GM19025 (cell line): ENCODE data around the gene AAGAB.

Source experiments
- ATAC-seq: cut with Tn5 transposase; IDR thresholded peaks from one replicate; pipeline ENCODE4 v1.9.1; 2021; ENCODE audit warnings: mild to moderate bottlenecking, low read depth, moderate library complexity; ENCODE audit not compliant: unreplicated experiment

AAGAB gene

DNA sequence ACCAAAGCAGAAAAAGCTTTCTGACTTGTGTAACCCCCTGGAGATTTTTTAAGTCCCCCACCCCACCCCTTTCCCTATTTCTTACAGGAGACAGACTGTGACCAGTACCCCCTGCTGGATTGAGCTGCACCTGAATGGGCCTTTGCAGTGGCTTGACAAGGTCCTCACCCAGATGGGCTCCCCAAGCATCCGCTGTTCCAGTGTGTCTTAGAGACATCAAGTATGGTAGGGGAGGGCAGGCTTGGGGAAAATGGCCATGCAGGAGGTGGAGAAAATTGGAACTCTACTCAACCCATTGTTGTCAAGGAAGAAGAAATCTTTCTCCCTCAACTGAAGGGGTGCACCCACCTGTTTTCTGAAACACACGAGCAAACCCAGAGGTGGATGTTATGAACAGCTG, 64.1 kb downstream of the AAGAB start:
- no peak for ATAC-seq

DNA sequence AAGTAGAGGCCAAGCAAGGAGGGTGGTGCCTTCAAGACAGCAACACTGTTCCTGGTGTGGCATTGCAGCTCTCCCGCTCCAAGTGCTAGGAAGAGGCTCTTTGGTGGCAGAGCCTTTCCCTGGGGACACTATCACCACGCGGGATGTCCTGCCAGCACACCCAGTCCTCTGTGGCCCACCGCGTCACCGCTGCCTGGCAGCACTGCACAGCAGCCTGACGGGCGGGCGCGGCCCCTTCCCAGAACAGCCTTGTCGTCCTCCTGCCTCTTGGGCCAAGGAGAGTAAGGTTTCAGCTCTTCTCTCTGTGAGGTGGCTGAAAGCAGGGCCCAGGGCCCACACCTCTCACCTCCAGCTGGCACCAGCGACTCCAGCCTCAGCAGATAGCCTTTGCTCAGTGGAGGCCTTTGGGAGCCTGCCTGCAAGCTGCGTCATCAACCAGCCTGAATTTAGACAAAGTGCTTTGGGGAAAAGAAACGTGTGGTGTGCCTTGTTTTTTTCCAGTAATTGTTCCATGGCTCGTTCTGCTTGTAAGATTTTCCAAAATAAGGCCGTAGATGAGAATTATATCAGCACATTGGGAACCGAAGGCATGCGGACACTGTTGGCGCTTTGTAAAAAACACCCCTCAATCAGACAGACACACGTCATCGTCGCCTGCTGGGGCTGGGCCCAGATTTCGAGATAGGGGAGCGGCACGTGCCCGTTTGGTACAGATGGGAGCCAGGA, 65.0 kb downstream of the AAGAB start:
- ATAC-seq, result no peak

DNA sequence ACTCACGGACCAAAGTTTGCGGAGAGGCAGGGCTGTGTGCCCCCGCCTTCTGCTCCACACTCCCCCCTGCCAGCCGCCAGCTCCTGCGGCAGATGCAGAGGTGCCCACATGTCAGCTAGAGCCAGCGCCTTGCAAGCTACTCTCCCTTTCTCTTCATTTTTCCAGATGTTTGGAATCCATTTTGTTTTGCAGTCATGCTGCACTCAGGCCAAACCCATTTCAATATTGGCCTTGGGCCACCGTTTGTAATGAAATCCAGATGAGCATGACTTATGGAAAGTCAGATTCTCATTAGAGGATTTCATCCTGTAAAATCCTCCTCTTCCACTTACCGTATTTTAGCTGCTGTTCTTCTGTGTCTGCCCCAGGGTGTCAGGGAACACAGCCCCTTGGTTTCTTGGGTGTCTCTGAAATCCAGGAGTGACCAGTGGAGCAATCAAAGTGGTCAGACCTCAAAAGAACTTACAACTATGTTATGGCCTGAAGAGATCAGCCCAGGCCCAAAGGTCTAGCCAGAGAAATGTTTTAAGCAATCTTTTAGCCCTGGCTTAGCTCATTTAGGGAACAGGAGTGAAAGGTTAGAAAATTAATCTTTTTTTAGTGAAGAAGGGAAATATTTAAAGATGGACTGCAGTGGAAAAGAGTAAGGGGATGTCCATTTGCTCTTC, 65.8 kb downstream of the AAGAB start:
- ATAC-seq, result no peak

DNA sequence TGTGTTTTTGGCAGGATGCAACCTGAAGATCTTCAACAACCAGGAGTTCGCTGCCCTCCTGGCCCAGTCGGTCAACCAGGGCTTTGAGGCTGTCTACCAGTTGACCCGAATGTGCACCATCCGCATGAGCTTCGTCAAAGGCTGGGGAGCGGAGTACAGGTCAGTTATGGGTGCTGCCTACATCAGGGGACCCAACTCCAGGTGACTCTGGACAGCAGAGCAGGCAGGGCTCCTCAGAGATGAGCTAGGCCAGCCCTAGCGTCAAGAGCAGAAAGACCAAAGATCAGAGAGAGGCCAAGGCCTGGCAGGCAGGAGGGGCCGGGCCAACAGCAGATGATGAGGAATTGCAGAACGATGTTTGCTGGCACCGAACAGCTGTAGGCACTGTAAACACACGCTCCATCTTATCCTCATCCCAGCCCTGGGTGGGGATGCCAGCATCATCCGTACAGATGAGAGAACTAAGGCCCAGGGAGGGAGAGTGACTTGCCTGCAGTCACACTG, 67.1 kb downstream of the AAGAB start:
- ATAC-seq, result no peak

DNA sequence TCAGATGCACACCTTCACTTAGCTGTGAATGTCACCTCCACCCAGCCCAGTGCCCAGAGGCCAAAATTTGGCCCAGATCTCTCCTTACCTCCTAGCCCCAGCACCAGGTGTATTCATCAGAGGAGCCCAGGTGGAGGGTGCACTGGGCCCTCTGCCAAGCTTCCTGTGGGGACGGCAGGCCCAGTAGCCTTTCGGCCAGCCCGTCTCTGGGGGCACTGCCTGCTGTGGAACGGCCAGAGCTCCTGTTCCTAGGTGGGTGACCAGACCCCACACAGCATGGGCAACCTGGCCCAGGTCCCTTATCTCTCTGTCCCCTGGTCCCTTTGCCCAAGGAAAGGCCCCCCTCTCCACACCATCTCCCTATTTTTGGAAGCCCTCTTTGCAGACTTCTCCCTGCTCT, 67.8 kb downstream of the AAGAB start:
- ATAC-seq, result no peak

DNA sequence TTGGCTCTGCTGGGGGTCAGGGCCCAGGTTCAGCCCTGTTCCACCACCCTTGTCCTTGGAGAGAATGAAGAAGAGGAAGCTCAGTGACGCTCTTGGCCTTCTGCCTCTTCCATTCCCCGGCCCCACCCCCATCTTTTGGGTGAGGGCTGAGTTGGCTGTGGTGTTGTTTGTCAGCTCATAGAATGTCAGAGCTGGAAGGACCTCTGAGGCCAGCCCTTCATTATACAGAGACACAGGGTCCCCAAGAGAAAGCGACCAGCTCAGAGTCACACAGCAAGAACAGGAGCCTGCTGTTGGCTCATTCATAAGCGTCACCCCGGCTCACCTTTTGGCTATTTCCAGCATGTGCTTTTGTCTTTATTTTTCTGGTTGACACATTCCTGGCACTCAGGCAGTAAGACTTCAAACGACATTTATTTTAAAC, 68.2 kb downstream of the AAGAB start:
- no peak for ATAC-seq

DNA sequence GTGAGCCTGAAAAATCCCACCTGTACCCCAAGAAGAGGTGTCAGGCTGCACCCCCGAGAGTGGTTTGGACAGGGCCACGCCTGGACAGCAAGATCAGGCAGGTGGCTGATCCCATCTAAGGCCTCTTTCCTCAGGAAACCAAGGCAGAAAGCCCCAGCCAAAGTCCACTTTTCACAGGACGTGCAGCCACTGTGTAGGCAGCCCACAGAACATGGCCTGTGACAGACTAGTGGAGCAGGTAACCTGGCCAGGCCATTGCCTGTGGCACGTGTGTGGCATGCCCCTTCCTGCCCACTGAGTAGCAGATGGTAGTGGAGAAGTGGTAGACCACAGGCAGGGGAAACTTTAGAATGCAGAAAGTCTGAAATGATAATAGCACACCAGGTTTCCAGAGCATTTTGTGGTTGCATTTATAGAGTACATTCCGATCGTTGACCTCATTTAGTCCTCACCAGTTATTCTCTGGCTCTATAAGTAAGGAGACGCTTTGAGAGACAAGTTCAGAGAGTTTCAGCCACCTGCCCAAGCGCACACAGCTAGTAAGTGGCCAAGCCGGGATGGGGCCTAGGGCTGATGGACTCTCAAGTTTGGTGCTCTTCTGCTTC, 68.7 kb downstream of the AAGAB start:
- no peak for ATAC-seq

DNA sequence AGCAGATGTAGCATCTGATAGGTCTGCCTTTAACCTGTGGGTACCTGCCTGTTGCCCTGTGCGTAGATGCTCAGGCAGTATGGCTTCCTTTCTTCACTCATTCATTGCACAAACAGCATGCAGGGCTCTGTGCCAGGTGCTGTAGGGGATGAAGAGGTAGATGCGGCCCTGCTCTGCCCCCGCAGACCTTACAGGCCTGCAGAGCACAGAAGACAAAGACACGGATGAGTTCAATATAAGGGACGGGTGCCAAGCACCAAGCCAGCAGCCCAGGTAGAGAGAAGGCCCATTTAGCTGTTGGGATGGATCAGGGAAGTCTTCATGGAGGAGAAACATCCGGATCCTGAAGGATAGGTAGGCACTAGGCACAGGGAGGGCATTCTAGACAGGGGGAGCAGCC, 69.4 kb downstream of the AAGAB start:
- no peak for ATAC-seq

DNA sequence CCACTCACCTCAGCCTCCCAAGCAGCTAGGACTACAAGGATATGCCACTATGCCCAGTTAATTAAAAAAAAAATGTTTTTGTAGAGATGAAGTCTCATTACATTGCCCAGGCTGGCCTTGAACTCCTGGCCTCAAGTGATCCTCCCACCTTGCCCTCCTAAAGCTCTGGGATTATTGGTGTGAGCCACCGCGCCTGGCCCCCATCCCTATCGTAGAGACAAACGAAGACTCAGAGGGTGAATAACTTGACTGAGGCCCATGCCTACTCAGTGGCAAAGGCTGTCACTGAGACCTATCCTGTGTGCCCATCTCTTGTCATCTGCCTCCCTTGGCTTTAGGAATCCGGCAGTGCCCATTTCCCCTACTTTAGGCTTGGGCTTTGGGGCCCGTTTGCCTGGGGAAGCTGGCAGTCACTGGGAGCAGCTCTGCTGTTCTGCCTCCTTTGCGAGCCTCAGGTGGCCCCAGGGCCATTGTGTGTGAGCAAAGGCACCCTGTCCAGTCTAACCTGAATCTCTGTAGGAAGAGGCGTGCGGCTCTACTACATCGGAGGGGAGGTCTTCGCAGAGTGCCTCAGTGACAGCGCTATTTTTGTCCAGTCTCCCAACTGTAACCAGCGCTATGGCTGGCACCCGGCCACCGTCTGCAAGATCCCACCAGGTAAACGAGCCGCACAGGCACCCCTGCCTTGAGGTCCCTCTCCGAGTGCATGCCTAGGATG, 70.1 kb downstream of the AAGAB start:
- ATAC-seq, result no peak

DNA sequence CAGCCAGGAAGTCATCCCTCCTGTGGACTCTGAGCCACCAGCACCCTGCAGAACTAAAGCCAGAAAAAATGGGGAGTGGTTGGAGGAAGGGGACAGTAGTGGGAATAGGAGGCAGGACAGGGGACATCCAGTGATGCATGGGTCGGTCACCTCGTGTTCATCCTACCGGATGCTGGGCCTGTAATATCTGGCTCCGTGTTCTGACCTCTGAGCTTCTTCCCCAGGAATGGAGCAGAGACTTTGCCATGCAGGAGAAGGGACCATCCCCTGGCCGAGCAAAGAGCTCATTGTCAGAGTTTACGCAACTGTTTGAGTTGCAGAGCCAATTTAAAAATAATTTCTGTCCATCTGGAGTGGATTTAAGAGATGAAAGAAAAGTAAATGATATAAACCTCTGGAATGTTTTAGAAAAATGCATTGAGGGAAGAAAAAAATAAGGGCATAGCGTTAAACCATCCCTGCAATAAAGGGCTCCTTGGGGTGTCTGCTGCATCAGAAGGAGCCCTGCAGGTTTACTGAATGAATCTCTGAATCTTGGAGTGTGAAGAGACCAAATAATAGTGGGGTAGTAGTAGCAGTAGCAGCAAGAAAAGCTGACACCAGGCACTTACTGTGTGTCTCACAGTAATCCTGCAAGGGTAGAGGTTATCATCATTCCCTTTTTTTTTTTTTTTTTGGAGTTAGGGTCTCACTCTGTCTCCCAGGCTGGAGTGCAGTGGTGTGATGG, 70.9 kb downstream of the AAGAB start:
- ATAC-seq, result no peak

DNA sequence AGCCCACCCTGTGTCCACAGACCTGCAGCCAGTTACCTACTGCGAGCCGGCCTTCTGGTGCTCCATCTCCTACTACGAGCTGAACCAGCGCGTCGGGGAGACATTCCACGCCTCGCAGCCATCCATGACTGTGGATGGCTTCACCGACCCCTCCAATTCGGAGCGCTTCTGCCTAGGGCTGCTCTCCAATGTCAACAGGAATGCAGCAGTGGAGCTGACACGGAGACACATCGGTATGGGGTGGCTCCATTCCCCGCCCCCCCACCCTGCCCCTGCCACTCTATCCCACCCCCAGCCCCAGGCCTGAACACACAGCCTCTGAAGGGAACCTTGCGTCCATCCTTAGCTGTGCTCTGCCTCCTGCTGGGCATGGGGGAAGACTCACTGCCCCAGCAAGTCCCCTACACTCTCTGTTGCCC, 73.2 kb downstream of the AAGAB start:
- ATAC-seq, result no peak

DNA sequence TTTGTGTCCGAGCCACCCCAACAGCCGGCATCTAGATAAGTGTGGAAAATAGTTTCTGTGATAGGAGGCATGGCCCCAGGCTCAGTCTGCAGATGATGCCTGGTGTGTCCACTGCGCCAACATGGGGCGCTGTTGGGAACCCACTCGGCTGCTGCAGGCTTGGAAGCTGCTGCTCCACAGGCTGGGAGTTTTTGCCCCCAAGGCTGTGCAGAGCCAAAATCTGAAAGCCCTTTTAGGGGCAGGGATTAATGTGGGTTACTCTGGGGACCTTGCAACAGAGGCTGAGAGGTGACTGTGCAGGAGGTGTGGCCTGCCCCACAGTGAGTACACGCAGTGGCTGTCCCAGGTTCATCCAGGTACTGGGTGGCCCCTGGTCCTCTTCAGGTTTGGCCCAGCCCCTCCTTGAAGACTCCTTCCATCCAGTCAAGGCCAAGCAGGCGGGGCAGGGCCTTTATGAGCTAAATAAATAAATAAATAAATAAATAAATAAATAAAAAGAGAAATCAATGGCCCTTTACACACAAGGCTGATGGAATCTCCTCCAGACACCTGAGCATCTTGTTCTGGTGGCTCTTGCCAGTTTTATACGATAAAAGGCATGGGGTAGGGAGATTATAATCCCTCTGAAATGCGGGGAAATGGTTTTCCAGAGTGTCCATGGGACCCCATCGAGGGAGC, 73.8 kb downstream of the AAGAB start:
- ATAC-seq, result no peak

DNA sequence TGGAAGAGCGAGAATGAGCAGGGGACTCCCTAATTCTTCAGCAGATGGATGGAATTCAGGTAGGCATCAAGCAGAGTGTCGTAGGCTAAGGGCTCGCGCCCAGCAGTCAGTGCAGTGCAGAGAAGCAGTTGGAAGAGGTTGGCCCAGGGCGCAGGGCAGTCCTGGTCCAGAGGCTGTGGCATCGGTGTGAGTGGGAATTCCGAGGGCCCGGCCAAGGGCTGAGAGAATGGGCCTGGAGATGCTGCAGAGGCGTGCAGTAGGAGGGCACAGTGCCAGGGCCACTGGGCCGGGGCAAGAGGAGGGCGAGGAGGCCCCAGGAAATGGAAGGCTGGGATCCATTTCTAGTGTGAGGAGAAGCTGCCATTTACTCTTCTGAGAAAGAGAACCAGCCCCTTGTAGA, 74.4 kb downstream of the AAGAB start:
- ATAC-seq, result no peak

DNA sequence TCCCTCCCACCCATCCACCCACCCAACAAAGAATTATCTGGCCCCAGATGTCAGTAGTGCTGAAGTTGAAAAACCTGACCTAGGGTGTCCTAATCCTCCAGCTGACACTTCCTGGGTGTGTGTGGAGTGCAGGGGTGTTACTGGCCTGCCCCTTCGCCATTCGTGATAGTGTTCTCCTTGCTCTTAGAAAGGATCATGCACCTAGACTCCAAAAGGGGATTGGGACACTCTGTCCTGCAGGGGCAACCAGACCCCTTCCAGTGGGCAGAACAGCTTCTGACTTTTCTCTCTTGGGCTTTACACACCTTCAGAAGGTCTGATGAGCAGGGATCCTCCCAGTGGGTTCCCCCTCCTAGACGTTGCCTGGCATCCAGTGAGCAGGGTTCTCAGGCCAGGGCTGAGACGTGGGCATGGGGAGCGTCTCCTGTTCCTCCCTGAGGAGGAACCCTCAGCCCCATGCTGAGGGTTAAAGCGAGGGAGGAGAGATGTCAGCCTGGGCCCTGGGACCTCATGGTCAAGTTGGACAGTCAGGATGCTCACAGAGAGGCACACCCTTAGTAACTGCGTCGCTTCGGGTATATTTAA, 75.0 kb downstream of the AAGAB start:
- ATAC-seq, result no peak

DNA sequence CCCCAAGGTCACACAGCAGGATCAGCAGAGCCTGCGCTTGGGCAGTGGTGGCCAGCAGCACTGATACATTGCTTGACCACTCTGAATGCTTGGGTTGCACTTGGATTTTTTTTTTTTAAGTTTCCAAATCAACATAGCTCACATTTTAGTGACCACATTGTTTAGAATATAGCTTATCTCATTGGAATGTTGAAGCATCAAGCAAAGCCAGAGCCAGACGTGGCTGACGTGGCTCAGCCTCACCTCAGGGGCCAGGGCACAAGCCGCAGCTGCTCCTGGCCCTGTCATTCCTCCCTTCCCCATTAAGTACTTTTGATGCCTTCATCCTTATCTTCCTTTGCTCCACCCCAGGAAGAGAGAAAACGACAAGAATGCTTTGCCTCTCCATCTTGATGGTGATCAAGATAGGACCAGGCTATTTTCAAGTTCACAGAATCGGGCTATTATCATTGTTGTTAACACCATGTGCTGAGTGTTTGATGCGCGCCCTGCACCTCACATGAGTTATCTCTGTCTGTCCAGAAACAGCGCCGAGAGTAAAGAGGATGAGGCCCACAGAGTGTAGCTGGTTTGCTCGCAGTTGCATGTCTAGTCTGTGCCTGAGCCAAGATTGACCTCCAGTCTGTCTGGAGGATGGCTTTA, 75.8 kb downstream of the AAGAB start:
- no peak for ATAC-seq

DNA sequence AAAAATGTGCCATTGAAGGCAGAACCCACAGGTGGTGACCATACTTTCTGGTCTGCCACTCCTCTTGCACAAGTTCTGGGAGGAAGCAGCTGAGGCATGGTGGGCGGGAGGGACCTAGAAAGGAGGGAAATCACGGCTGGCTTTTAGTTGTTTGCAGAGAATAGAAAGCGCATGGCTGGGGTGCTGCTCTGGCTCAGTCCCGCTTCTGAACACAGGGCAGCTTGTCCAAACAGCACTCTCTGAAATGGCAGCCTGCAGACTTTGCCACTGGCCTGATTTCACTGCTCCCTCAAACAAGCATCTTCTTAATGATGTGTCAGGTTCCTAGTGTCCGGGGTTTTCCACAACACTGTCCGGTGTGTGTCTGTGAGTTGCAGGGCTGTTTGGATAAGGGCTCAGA, 76.7 kb downstream of the AAGAB start:
- ATAC-seq, result no peak

DNA sequence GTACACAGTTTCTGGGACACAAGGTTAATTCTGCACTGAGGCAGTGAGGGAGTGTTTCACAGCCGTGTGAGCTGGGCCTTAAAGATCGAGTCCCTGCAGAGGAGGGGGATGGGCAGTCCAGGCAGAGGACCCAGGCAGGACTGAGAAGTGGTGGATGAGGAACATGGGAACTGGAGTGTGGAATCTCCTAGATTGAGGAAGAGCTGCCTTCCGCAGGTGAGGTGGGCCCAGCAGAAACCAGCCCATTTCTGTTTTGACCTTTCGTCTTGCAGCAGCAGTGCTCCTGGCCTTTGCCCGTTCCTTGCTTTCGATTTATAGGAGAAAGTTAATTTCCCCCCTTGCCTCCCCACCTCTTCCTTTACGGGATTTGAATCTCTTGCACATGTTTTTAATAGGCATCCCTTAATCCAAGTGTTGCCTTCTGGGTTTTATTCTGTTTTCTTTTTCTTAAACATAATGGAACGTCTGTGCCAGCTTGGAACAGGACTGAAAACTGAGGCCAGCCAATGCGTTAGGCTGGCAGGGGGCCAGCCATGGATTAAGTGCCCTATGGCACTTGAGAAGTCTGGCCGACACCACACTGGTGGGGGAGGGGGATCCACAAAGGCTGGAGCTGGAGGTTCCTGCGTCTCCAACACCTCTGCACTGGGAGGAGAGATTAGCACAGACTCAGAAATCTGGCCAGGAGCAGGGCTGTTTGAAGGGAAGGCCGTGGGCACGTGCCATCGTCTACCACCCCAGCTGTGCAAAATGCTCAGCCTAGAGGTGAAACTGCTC, 78.1 kb downstream of the AAGAB start:
- no peak for ATAC-seq

DNA sequence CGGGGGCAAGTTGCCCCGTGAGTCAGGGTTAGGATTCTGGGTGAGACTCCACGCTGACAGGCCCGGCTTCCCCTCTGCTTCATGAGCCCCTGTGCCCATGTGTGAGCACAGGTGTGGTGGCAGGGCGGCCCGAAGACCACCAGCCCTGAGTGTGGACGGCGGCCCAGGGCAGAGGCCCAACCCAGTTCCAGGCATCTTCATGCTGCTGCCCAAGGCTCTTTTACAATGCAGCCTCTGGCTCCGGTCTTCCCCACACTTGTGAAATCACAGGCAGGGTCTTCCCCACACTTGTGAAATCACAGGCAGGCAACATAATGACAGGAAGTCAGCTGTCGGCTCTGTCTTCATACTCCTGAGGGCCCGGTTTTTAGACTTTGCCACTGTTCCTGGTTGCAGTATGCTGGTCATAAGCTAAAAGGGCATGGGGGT, 78.8 kb downstream of the AAGAB start:
- peak; percentile 64 for ATAC-seq
